GM12878 (cell line): ENCODE results near the gene BEST4. TPM values are rescaled to one million over a fixed set of nuclear protein-coding genes. Genes with fewer than 3 reads are reported as not detected.

Experiments used
- ATAC-seq: fragments of 200-7000 bp; cut with Tn5 transposase; 3 replicates; pipeline ENCODE4 v1.9.1; 2020; ENCODE audit warnings: mild to moderate bottlenecking, moderate library complexity
- BruUV-seq: library from RNA; stranded (reverse); fragments of 400-500 nt; replicated peaks from 2 replicates; lab custom pipeline; 2021; lab: Mats Ljungman, UMichigan
- CTCF ChIA-PET: fragments of 300-600 bp; sonication (Branson Sonifier 250); formaldehyde crosslinking; extraction: SDS; loops from one replicate; lab custom pipeline; 2021; ENCODE audit warnings: inconsistent platforms; lab: Yijun Ruan, JAX
- POLR2A ChIA-PET: fragments of 350-600 bp; formaldehyde crosslinking; extraction: SDS; loops from one replicate; lab custom pipeline; 2021; ENCODE audit warnings: inconsistent platforms; lab: Charles Lee
- RAD21 ChIA-PET: fragments of 300-600 bp; sonication (Branson Sonifier 250); formaldehyde crosslinking; loops from one replicate; lab custom pipeline; 2023; ENCODE audit warnings: antibody characterized with exemption; ENCODE audit not compliant: unreplicated experiment; lab: Charles Lee
- SMC1A ChIA-PET: fragments of 300-600 bp; sonication (Branson Sonifier 250); formaldehyde crosslinking; loops from one replicate; lab custom pipeline; 2023; ENCODE audit not compliant: unreplicated experiment, uncharacterized antibody; lab: Charles Lee
- DNase-seq: peaks from one replicate; pipeline ENCODE4 v3.0.0-alpha.2; 2011; ENCODE audit warnings: low read depth, low spot score
- FAIRE-seq: peaks from 3 replicates; lab custom pipeline; 2011; peaks lifted over from hg19 to GRCh38; lab: Jason Lieb, UNC
- H2AFZ ChIP-seq: 2 replicates; pipeline ENCODE4 v1.6.0; 2011; ENCODE audit warnings: low read depth, low read length, control low read depth; ENCODE audit not compliant: control insufficient read depth
- H3K27ac ChIP-seq: 2 replicates; pipeline ENCODE4 v1.5.1; 2011; ENCODE audit warnings: control low read depth; ENCODE audit not compliant: control insufficient read depth, insufficient read depth
- H3K27me3 ChIP-seq, 2 experiments: replicated peaks in 1 of 2; 2 replicates each; pipeline versions ENCODE4 v1.6.0 to v1.6.1; 2011; ENCODE audit warnings: low read length in 1 of 2; ENCODE audit not compliant: control insufficient read depth in 2 of 2, insufficient read depth in 2 of 2
- H3K36me3 ChIP-seq, 2 experiments: 2 replicates each; pipeline ENCODE4 v1.5.1; 2011; ENCODE audit warnings: low read length in 1 of 2; ENCODE audit not compliant: control insufficient read depth in 2 of 2, insufficient read depth in 2 of 2
- H3K4me1 ChIP-seq: 2 replicates; pipeline ENCODE4 v1.6.1; 2011; ENCODE audit warnings: mild to moderate bottlenecking, low read length, moderate library complexity, mixed read lengths; ENCODE audit not compliant: control insufficient read depth, insufficient read depth
- H3K4me2 ChIP-seq: 2 replicates; pipeline ENCODE4 v1.6.0; 2011; ENCODE audit warnings: control low read depth; ENCODE audit not compliant: control insufficient read depth, insufficient read depth
- H3K4me3 ChIP-seq: fragments of 200-600 bp; sonication (generic); 2 replicates; pipeline ENCODE4 v1.5.1; 2016
- H3K79me2 ChIP-seq: 2 replicates; pipeline ENCODE4 v1.6.0; 2011; ENCODE audit warnings: low read length; ENCODE audit not compliant: control insufficient read depth, insufficient read depth
- H3K9ac ChIP-seq: 2 replicates; pipeline ENCODE4 v1.8.0; 2011; ENCODE audit warnings: low read length, control low read depth, mixed read lengths; ENCODE audit not compliant: control insufficient read depth, insufficient read depth
- H3K9me3 ChIP-seq: replicated peaks from 3 replicates; pipeline ENCODE4 v1.5.1; 2011; ENCODE audit warnings: mild to moderate bottlenecking, low read length; ENCODE audit not compliant: control insufficient read depth, insufficient read depth
- H4K20me1 ChIP-seq: 2 replicates; pipeline ENCODE4 v1.6.0; 2011; ENCODE audit not compliant: control insufficient read depth, insufficient read depth
- ASH2L ChIP-seq: fragments of 300-600, 200-600 bp; sonication (generic); IDR thresholded peaks from 2 replicates; pipeline ENCODE4 v1.6.1; 2017; ENCODE audit warnings: low read depth, mild to moderate bottlenecking, borderline replicate concordance
- CUX1 ChIP-seq: IDR thresholded peaks from 2 replicates; pipeline ENCODE4 v1.6.1; 2012; ENCODE audit warnings: improper control_type of control experiment, low read depth, low read length; ENCODE audit not compliant: insufficient replicate concordance
- DPF2 ChIP-seq: fragments of 450-650 bp; IDR thresholded peaks from 2 replicates; pipeline ENCODE4 v1.6.1; 2017; ENCODE audit warnings: mild to moderate bottlenecking
- IKZF1 ChIP-seq: fragments of 450-650 bp; conservative IDR thresholded peaks from 2 replicates; pipeline ENCODE4 v1.6.1; 2017; ENCODE audit warnings: antibody characterized with exemption, mild to moderate bottlenecking
- IRF4 ChIP-seq: IDR thresholded peaks from 2 replicates; pipeline ENCODE4 v1.6.1; 2011; ENCODE audit warnings: low read depth, low read length
- MYB ChIP-seq: fragments of 150-350 bp; IDR thresholded peaks from 2 replicates; pipeline ENCODE4 v1.6.1; 2014; ENCODE audit warnings: mild to moderate bottlenecking, low read depth, low read length, borderline replicate concordance
- MYC ChIP-seq: IDR thresholded peaks from 2 replicates; pipeline ENCODE4 v1.6.1; 2011; ENCODE audit warnings: mild to moderate bottlenecking, low read length, moderate library complexity, inconsistent platforms; ENCODE audit not compliant: insufficient read depth, insufficient replicate concordance, insufficient read length, severe bottlenecking
- PAX5 ChIP-seq: IDR thresholded peaks from 2 replicates; pipeline ENCODE4 v1.6.1; 2011; ENCODE audit warnings: low read depth, low read length, borderline replicate concordance
- RAD51 ChIP-seq: fragments of 450-650 bp; IDR thresholded peaks from 2 replicates; pipeline ENCODE4 v1.6.1; 2016; ENCODE audit warnings: moderate library complexity, mild to moderate bottlenecking, inconsistent platforms
- RCOR1 ChIP-seq: conservative IDR thresholded peaks from 2 replicates; pipeline ENCODE4 v1.6.1; 2012; ENCODE audit warnings: low read depth, low read length, improper control_type of control experiment
- SIN3A ChIP-seq: IDR thresholded peaks from 2 replicates; pipeline ENCODE4 v1.6.1; 2012; ENCODE audit warnings: low read depth, low read length, improper control_type of control experiment
- SMARCA5 ChIP-seq: fragments of 450-650 bp; IDR thresholded peaks from 2 replicates; pipeline ENCODE4 v1.6.1; 2017; ENCODE audit warnings: mild to moderate bottlenecking
- SREBF1 ChIP-seq: IDR thresholded peaks from 2 replicates; pipeline ENCODE4 v1.6.1; 2012; ENCODE audit warnings: mild to moderate bottlenecking, low read length
- WGBS: methylation state at CpG from one replicate; pipeline ENCODE4 v1.1.6; 2016; ENCODE audit warnings: low lambda C conversion rate; ENCODE audit not compliant: insufficient replicate concordance, insufficient coverage; ENCODE audit errors: missing lambda C conversion rate; 5-methylcytosine and 5-hydroxymethylcytosine counted together
- in situ Hi-C: fragments of 300-500 bp; cut with MboI; formaldehyde crosslinking; loops from 9 replicates; pipeline ENCODE4 v1.14.3; 2018; ENCODE audit warnings: mixed read lengths
- intact Hi-C: fragments of 100-400 bp; cut with micrococcal nuclease; formaldehyde crosslinking; loops from one replicate; pipeline ENCODE4 v1.14.2; 2022; ENCODE audit not compliant: unreplicated experiment
- polyA plus RNA-seq, 11 experiments: library from polyadenylated mRNA; depleted of rRNA in 4 of 11; unstranded in 6 of 11; stranded (reverse) in 5 of 11; fragments of >200 nt; fragmentation: Nextera tagmentation in 4 of 11; fragmentation: Illumina TruSeq in 1 of 11; extraction: Ambion mirVana in 4 of 11; extraction: Trizol in 1 of 11; gene quantifications; 1 replicate in 1 of 11; 2 replicates in 10 of 11; pipeline versions ENCODE4 v1.2.1 to v1.2.3, GENCODE V29; 2011 to 2016; ENCODE audit warnings: inconsistent platforms in 2 of 11, missing spikeins in 2 of 11, low read depth in 1 of 11
- total RNA-seq, 4 experiments: library from RNA; depleted of rRNA in 3 of 4; stranded (reverse); fragments of >200 nt in 3 of 4; fragmentation: Illumina TruSeq in 1 of 4; extraction: Trizol in 1 of 4; gene quantifications; 2 replicates each; pipeline versions ENCODE4 v1.2.1 to v1.2.3, GENCODE V29; 2013 to 2021

The BEST4 gene
- total and polyA plus RNA-seq, 10 of the 15 experiments (the other 5 are each of a cell fraction or from before 2014, with no cell fraction given) = 0.06 to 1.3 (median 0.42) TPM

GRCh38 chr1:44798481-44799365 lies 10.8 kb upstream of the BEST4 start:
- intact Hi-C loops = no loop called here
- H3K36me3 ChIP-seq = peaks cover 3 to 5% of the 10 kb centered on the region in 2 experiments
- SMC1A ChIA-PET = interaction anchor here (0.9 to 2.1 kb wide), 4 partner anchors 9 to 214 kb away, joined by 3 to 6 read pairs (median 4); partner anchors contain the start of genes BTBD19 and UROD
- POLR2A ChIA-PET = interaction anchor here (0.6 to 6.9 kb wide), 7 partner anchors 10 to 213 kb away, joined by 3 to 59 read pairs (median 3); partner anchors contain the start of genes BTBD19, DYNLT4 and UROD
- no peak for FAIRE-seq
- TF ChIP-seq SMARCA5 (no peak), PAX5 (no peak), CUX1 (no peak), IKZF1 (no peak), DPF2 (no peak), MYC (no peak), SIN3A (no peak), ASH2L (no peak), RCOR1 (no peak), RAD51 (no peak), IRF4 (no peak), MYB (no peak), SREBF1 (no peak)
- in situ Hi-C loops = no loop called here
- CTCF ChIA-PET = interaction anchor here (0.6 to 3.5 kb wide), 14 partner anchors 10 to 597 kb away, joined by 3 to 47 read pairs (median 6); partner anchors contain the start of genes BTBD19, HECTD3, RNU5D-1 and RPS8
- peaks cover 21% of the 10 kb centered on the region for H3K79me2 ChIP-seq
- ATAC-seq = no peak
- no peak overlapping the region for H3K9ac ChIP-seq
- peaks cover 11% of the 10 kb centered on the region for H3K4me1 ChIP-seq
- no peaks in the 10 kb centered on the region for H3K27me3 ChIP-seq
- no peaks in the 10 kb centered on the region for H3K9me3 ChIP-seq
- peak overlapping the region; percentile 49 for H2AFZ ChIP-seq
- no TSS peak for BruUV-seq
- H4K20me1 ChIP-seq = no peaks in the 10 kb centered on the region
- no peak overlapping the region for H3K4me2 ChIP-seq
- no peak overlapping the region for H3K27ac ChIP-seq
- WGBS = 92% methylated on average over 9 of the region's 10 CpGs
- RAD21 ChIA-PET = interaction anchor here (0.6 to 1.1 kb wide), 3 partner anchors 11 to 761 kb away, joined by 3 to 4 read pairs (median 3); no protein-coding TSS in a partner anchor
- no peak overlapping the region for H3K4me3 ChIP-seq
- DNase-seq = no peak
